Lower lobe of right lung (tissue), 2 donors: ENCODE results near the gene TMC1. TPM values are rescaled to one million over a fixed set of nuclear protein-coding genes. Genes with fewer than 3 reads are reported as not detected.
"Not testable (repeated sequence)": the region's sequence is repeated elsewhere in the genome, so short reads cannot be mapped to it uniquely, and the experiment has no call there.

Source experiments
- ATAC-seq, 2 donors: fragments of 200-7000 bp; cut with Tn5 transposase; one replicate each; pipeline ENCODE4 v1.9.1; 2020 to 2022; ENCODE audit warnings: mild to moderate bottlenecking in 2 of 2, moderate library complexity in 2 of 2
- DNase-seq: peaks from one replicate; pipeline ENCODE4 v3.0.0-alpha.2; 2020
- H3K27ac ChIP-seq: fragments of 200-600 bp; one replicate; pipeline ENCODE4 v1.8.0; 2022
- H3K27me3 ChIP-seq: fragments of 200-600 bp; one replicate; pipeline ENCODE4 v1.8.0; 2022; ENCODE audit warnings: low read depth
- H3K36me3 ChIP-seq: fragments of 200-600 bp; one replicate; pipeline ENCODE4 v1.8.0; 2022; ENCODE audit warnings: mild to moderate bottlenecking
- H3K4me1 ChIP-seq: fragments of 200-600 bp; one replicate; pipeline ENCODE4 v1.8.0; 2022
- H3K4me3 ChIP-seq: fragments of 200-600 bp; one replicate; pipeline ENCODE4 v1.8.0; 2022; ENCODE audit warnings: mild to moderate bottlenecking
- H3K9me3 ChIP-seq: fragments of 200-600 bp; one replicate; pipeline ENCODE4 v1.8.0; 2022
- CTCF ChIP-seq: fragments of 200-600 bp; IDR thresholded peaks from one replicate; pipeline ENCODE4 v1.8.0; 2022; ENCODE audit warnings: antibody characterized with exemption, mild to moderate bottlenecking
- intact Hi-C: fragments of 100-400 bp; cut with DNase I; formaldehyde crosslinking; loops from one replicate; pipeline ENCODE4 v1.11.0; 2022
- total RNA-seq: library from RNA; stranded (reverse); fragmentation: NEBNext Ultra II Directional; extraction: Animal tissue kit (Norgen Biotek cat#: 25700); gene quantifications from one replicate; pipeline ENCODE4 v1.2.1, GENCODE V29; 2021
- donor health status: DM: no; HTN: yes; CAD: no; lungs with severe emphysema.

The TMC1 gene
- total RNA-seq, 1 donor from 2014 or later, result not detected

GRCh38 chr9:72834994-72835393 is 313.6 kb downstream of the TMC1 start:
- H3K27ac ChIP-seq, result no peak overlapping the region
- no peak overlapping the region for H3K4me3 ChIP-seq
- no peak for ATAC-seq
- intact Hi-C loops, result no loop called here
- H3K4me1 ChIP-seq, result no peaks in the 10 kb centered on the region
- no peaks in the 10 kb centered on the region for H3K36me3 ChIP-seq
- no peaks in the 10 kb centered on the region for H3K27me3 ChIP-seq
- no peak for DNase-seq
- no peaks in the 10 kb centered on the region for H3K9me3 ChIP-seq
- TF ChIP-seq CTCF, result no peak

- no peaks in the 10 kb centered on the region for H3K4me1 ChIP-seq
- no peak overlapping the region for H3K4me3 ChIP-seq
- H3K9me3 ChIP-seq, result no peaks in the 10 kb centered on the region
- no peak for DNase-seq
- ATAC-seq, result no peak
- H3K27me3 ChIP-seq, result no peaks in the 10 kb centered on the region
- TF ChIP-seq CTCF, result no peak
- intact Hi-C loops, result no loop called here
- H3K27ac ChIP-seq, result no peak overlapping the region
- no peaks in the 10 kb centered on the region for H3K36me3 ChIP-seq
Measured at GRCh38 chr9:72836790-72837189, 315.4 kb downstream of the TMC1 start.

- TF ChIP-seq CTCF, result no peak
- Histone ChIP-seq H3K4me3 (no peak overlapping the region), H3K4me1 (no peaks in the 10 kb centered on the region), H3K27me3 (no peaks in the 10 kb centered on the region), H3K27ac (no peak overlapping the region), H3K9me3 (no peaks in the 10 kb centered on the region), H3K36me3 (no peaks in the 10 kb centered on the region)
- DNase-seq, result no peak
- intact Hi-C loops, result no loop called here
- no peak for ATAC-seq
Measured at GRCh38 chr9:72839085-72839484, 317.7 kb downstream of the TMC1 start.

- no peak for DNase-seq
- TF ChIP-seq CTCF, result no peak
- Histone ChIP-seq H3K27ac (no peak overlapping the region), H3K9me3 (peaks cover 7% of the 10 kb centered on the region), H3K4me3 (no peak overlapping the region), H3K4me1 (no peaks in the 10 kb centered on the region), H3K27me3 (no peaks in the 10 kb centered on the region), H3K36me3 (no peaks in the 10 kb centered on the region)
- ATAC-seq, result no peak
- intact Hi-C loops, result no loop called here
Measured at GRCh38 chr9:72843520-72844439, 322.4 kb downstream of the TMC1 start.

- H3K4me1 ChIP-seq, result no peaks in the 10 kb centered on the region
- no peaks in the 10 kb centered on the region for H3K27me3 ChIP-seq
- peaks cover 7% of the 10 kb centered on the region for H3K9me3 ChIP-seq
- no peak overlapping the region for H3K27ac ChIP-seq
- ATAC-seq, result no peak
- no peak for TF ChIP-seq CTCF
- H3K36me3 ChIP-seq, result no peaks in the 10 kb centered on the region
- DNase-seq, result no peak
- intact Hi-C loops, result no loop called here
- H3K4me3 ChIP-seq, result no peak overlapping the region
Measured at GRCh38 chr9:72844440-72844768, 323.0 kb downstream of the TMC1 start.

GRCh38 chr9:72845052-72845451 is 323.6 kb downstream of the TMC1 start:
- H3K4me3 ChIP-seq, DNase-seq, H3K36me3 ChIP-seq, H3K27ac ChIP-seq, H3K27me3 ChIP-seq, H3K4me1 ChIP-seq, ATAC-seq, intact Hi-C loops, H3K9me3 ChIP-seq: not testable (repeated sequence)

- H3K4me1 ChIP-seq, H3K36me3 ChIP-seq, intact Hi-C loops, H3K27me3 ChIP-seq, H3K27ac ChIP-seq, H3K4me3 ChIP-seq, ATAC-seq, H3K9me3 ChIP-seq, DNase-seq: not testable (repeated sequence)
Measured at GRCh38 chr9:72850209-72850608, 328.8 kb downstream of the TMC1 start.
